Endothelial cell of umbilical vein (primary cell): ENCODE measurements around the gene SPO11. TPM values are rescaled to one million over a fixed set of nuclear protein-coding genes. Genes with fewer than 3 reads are reported as not detected.

Experiments used
- BruUV-seq: library from RNA; stranded (reverse); fragments of 400-500 nt; replicated peaks from 2 replicates; lab custom pipeline; 2021; lab: Mats Ljungman, UMichigan
- CTCF ChIA-PET: fragments of 300-600, 350-600 bp; sonication (Branson Sonifier 250); formaldehyde crosslinking; loops from one replicate; lab custom pipeline; 2021; ENCODE audit warnings: antibody characterized with exemption, inconsistent platforms; lab: Charles Lee
- POLR2A ChIA-PET: fragments of 300-600, 350-600 bp; sonication (Branson Sonifier 250); formaldehyde crosslinking; loops from one replicate; lab custom pipeline; 2021; ENCODE audit warnings: antibody characterized with exemption, inconsistent platforms; lab: Charles Lee
- DNase-seq: peaks from one replicate; pipeline ENCODE4 v3.0.0-alpha.2; 2011; ENCODE audit warnings: low read depth, low spot score
- FAIRE-seq: peaks from 2 replicates; lab custom pipeline; 2011; peaks lifted over from hg19 to GRCh38; lab: Jason Lieb, UNC
- H2AFZ ChIP-seq: 2 replicates; pipeline ENCODE4 v1.6.0; 2012; ENCODE audit warnings: low read depth, low read length, control low read depth, inconsistent platforms
- H3K27ac ChIP-seq: 2 replicates; pipeline ENCODE4 v1.5.1; 2011; ENCODE audit warnings: low read depth, mild to moderate bottlenecking, control low read depth, low read length, moderate library complexity; ENCODE audit not compliant: insufficient read depth
- H3K27me3 ChIP-seq, 2 experiments: 2 replicates each; pipeline versions ENCODE4 v1.6.0 to v1.6.1; 2011; ENCODE audit warnings: low read length in 2 of 2, mixed read lengths in 1 of 2; ENCODE audit not compliant: control insufficient read depth in 2 of 2, insufficient read depth in 2 of 2
- H3K36me3 ChIP-seq, 2 experiments: 2 replicates in 1 of 2; 3 replicates in 1 of 2; pipeline ENCODE4 v1.5.1; 2011; ENCODE audit warnings: low read length in 2 of 2, mild to moderate bottlenecking in 1 of 2, moderate library complexity in 1 of 2; ENCODE audit not compliant: control insufficient read depth in 2 of 2, insufficient read depth in 2 of 2; ENCODE audit errors: extremely low read depth in 1 of 2
- H3K4me1 ChIP-seq: 3 replicates; pipeline ENCODE4 v1.5.1; 2011; ENCODE audit warnings: mild to moderate bottlenecking, low read length; ENCODE audit not compliant: control insufficient read depth, insufficient read depth; ENCODE audit errors: extremely low read depth
- H3K4me2 ChIP-seq: 2 replicates; pipeline ENCODE4 v1.6.1; 2011; ENCODE audit warnings: low read length, control low read depth, mixed read lengths; ENCODE audit not compliant: insufficient read depth
- H3K4me3 ChIP-seq, 3 experiments: fragments of 200-600 bp in 1 of 3; sonication (generic), shearing (Covaris generic) in 1 of 3; replicated peaks in 1 of 3; 2 replicates each; pipeline ENCODE4 v1.5.1; 2011 to 2016; ENCODE audit warnings: control low read depth in 3 of 3, low read length in 3 of 3, mild to moderate bottlenecking in 2 of 3, inconsistent platforms in 1 of 3, low read depth in 1 of 3, moderate library complexity in 1 of 3; ENCODE audit not compliant: insufficient read depth in 1 of 3
- H3K79me2 ChIP-seq: 2 replicates; pipeline ENCODE4 v1.6.0; 2012; ENCODE audit warnings: low read length, inconsistent platforms; ENCODE audit not compliant: control insufficient read depth, insufficient read depth
- H3K9ac ChIP-seq: replicated peaks from 2 replicates; pipeline ENCODE3; 2011; ENCODE audit warnings: low read length, control low read depth; ENCODE audit not compliant: insufficient read depth; ENCODE audit errors: extremely low read depth
- H3K9me1 ChIP-seq: replicated peaks from 3 replicates; pipeline ENCODE4 v1.6.0; 2011; ENCODE audit warnings: mild to moderate bottlenecking, low read length; ENCODE audit not compliant: control insufficient read depth, insufficient read depth; ENCODE audit errors: extremely low read depth
- H3K9me3 ChIP-seq: replicated peaks from 2 replicates; pipeline ENCODE4 v1.5.1; 2012; ENCODE audit warnings: low read length, inconsistent platforms; ENCODE audit not compliant: control insufficient read depth, insufficient read depth
- H4K20me1 ChIP-seq: replicated peaks from 2 replicates; pipeline ENCODE3; 2011; ENCODE audit warnings: mild to moderate bottlenecking, low read length; ENCODE audit not compliant: control insufficient read depth, insufficient read depth; ENCODE audit errors: extremely low read depth
- CTCF ChIP-seq, 2 donors: IDR thresholded peaks; 1 replicate in 1 of 2; 2 replicates in 1 of 2; pipeline ENCODE4 v1.5.1; 2011; ENCODE audit warnings: low read length in 2 of 2, mild to moderate bottlenecking in 2 of 2, moderate library complexity in 2 of 2, control low read depth in 1 of 2, inconsistent platforms in 1 of 2, low read depth in 1 of 2; ENCODE audit not compliant: insufficient read depth in 1 of 2; ENCODE audit errors: extremely low read depth in 1 of 2
- EZH2 ChIP-seq: IDR thresholded peaks from 2 replicates; pipeline ENCODE4 v1.6.1; 2012; ENCODE audit warnings: borderline replicate concordance, low read depth, mild to moderate bottlenecking, moderate library complexity, low read length, inconsistent platforms; ENCODE audit not compliant: severe bottlenecking
- FOS ChIP-seq: IDR thresholded peaks from 2 replicates; pipeline ENCODE4 v1.6.1; 2011; ENCODE audit warnings: mild to moderate bottlenecking, low read length, moderate library complexity, borderline replicate concordance; ENCODE audit not compliant: insufficient read depth
- GATA2 ChIP-seq: IDR thresholded peaks from 2 replicates; pipeline ENCODE4 v1.7.0; 2011; ENCODE audit warnings: low read depth, mild to moderate bottlenecking, moderate library complexity, mixed read lengths, low read length; ENCODE audit not compliant: insufficient read length, insufficient read depth
- JUN ChIP-seq: IDR thresholded peaks from 2 replicates; pipeline ENCODE4 v1.6.1; 2011; ENCODE audit warnings: borderline replicate concordance, low read depth; ENCODE audit not compliant: insufficient read length, insufficient read depth
- MAX ChIP-seq: IDR thresholded peaks from 2 replicates; pipeline ENCODE4 v1.6.1; 2011; ENCODE audit not compliant: insufficient read depth, insufficient read length
- MYC ChIP-seq: IDR thresholded peaks from one replicate; pipeline ENCODE4 v1.6.1; 2011; ENCODE audit warnings: mild to moderate bottlenecking, low read depth, low read length
- POLR2A ChIP-seq: IDR thresholded peaks from 2 replicates; pipeline ENCODE4 v1.6.1; 2012; ENCODE audit warnings: low read depth, mild to moderate bottlenecking, control low read depth, low read length
- POLR2AphosphoS5 ChIP-seq: IDR thresholded peaks from 2 replicates; pipeline ENCODE4 v1.6.1; 2012; ENCODE audit warnings: low read depth, mild to moderate bottlenecking, control low read depth, low read length, moderate library complexity; ENCODE audit not compliant: insufficient read depth
- dilution Hi-C: fragments of 300-500 bp; cut with MboI; formaldehyde crosslinking; loops from one replicate; pipeline ENCODE4 v1.15.0; 2019; ENCODE audit warnings: low sequenced_read_pairs; ENCODE audit not compliant: extremely low pct_ligation_motif_present
- intact Hi-C: fragments of 100-400 bp; cut with micrococcal nuclease; formaldehyde crosslinking; loops from one replicate; pipeline ENCODE4 v1.10.0; 2022
- polyA plus RNA-seq, 4 experiments: library from polyadenylated mRNA; depleted of rRNA in 3 of 4; stranded (reverse) in 3 of 4; unstranded in 1 of 4; fragments of >200 nt; gene quantifications; 2 replicates each; pipeline versions ENCODE4 v1.2.1 to v1.2.3, GENCODE V29; 2011 to 2012; ENCODE audit warnings: missing spikeins in 1 of 4
- total RNA-seq: library from RNA; stranded (reverse); gene quantifications from 2 replicates; pipeline ENCODE4 v1.2.3, GENCODE V29; 2021

The SPO11 gene
- total and polyA plus RNA-seq, 2 donors (not counting 3 experiments of a cell fraction or from before 2014, with no cell fraction given) = not detected

- POLR2A ChIA-PET = no interaction called here
- H4K20me1 ChIP-seq = no peaks in the 10 kb centered on the region
- no peak overlapping the region for H3K4me2 ChIP-seq
- DNase-seq = no peak
- no TSS peak for BruUV-seq
- H3K9ac ChIP-seq = no peak overlapping the region
- H2AFZ ChIP-seq = no peak overlapping the region
- no peaks in the 10 kb centered on the region for H3K4me1 ChIP-seq
- CTCF ChIA-PET = no interaction called here
- H3K9me3 ChIP-seq = no peaks in the 10 kb centered on the region
- TF ChIP-seq JUN = no peak
- TF ChIP-seq EZH2 = no peak
- no peak for TF ChIP-seq CTCF (IDR thresholded peaks at IDR 0.05; ENCODE audit: extremely low read depth in 1 of 2, insufficient read depth in 1 of 2, low read depth in 1 of 2, low read length in 2 of 2)
- no peak for TF ChIP-seq FOS
- no peak for TF ChIP-seq MYC
- no peak for TF ChIP-seq POLR2AphosphoS5
- no peak for TF ChIP-seq POLR2A
- TF ChIP-seq MAX = no peak
- no peak for TF ChIP-seq GATA2
- FAIRE-seq = no peak
- H3K27me3 ChIP-seq = peaks cover 0 to 1% of the 10 kb centered on the region in 2 experiments
- no peaks in the 10 kb centered on the region for H3K79me2 ChIP-seq
- dilution Hi-C loops = no loop called here
- intact Hi-C loops = no loop called here
- H3K4me3 ChIP-seq = no peak overlapping the region
- H3K36me3 ChIP-seq = no peaks in the 10 kb centered on the region
- no peak overlapping the region for H3K27ac ChIP-seq
- H3K9me1 ChIP-seq = no peaks in the 10 kb centered on the region
Observed at GRCh38 chr20:57288651-57289277, 40.8 kb upstream of the SPO11 start.
